ENCODE measurements around the gene COX6B2. TPM values are rescaled to one million over a fixed set of nuclear protein-coding genes. Genes with fewer than 3 reads are reported as not detected.

Gene COX6B2
- not detected in 2 replicates for total RNA-seq (ENCODE audit: low replicate concordance)

GRCh38 chr19:55354698-55355212, at the start of gene COX6B2:
TSS of gene COX6B2 (minus strand) at chr19:55354719. CDS start at chr19:55354521, 198 bp downstream.

DNA sequence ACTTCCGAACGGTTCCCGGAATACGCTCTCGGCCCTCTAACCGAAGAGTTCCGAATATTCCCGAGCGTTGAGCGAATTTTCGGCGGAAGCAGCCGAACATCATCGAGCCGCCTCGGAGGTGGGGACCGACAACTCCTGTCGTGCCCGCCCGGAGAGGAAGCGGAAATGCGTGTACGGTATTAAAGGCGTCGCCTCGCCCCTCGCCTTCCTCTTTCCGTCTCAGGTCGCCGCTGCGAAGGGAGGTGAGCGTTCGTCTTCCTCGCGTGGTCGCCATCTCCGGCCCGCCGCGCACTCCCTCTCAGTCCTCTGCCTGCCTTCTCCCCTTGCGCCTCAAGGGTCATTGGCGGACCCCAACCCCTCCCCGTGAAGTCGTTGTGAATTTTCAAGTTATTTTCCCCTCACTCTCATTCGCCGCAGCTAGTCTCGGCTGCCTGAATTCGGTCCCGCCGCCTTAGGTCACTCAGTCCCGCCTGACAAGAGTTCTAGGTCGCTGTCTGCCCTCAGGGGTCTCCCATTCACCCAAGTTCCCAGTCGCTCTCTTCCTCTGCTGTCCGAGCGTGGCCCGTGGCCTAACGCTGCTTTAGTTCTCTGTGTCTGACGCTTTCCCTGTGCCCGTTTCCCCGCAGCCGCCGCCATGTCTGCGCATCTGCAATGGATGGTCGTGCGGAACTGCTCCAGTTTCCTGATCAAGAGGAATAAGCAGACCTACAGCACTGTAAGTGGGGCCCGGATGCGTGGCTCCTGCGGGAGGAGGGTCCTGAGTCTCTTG, 31.4 kb upstream of the COX6B2 start, which contains the start of gene RPL28:
Gene RPL28, plus strand, starts transcription at position 209 of the 769 bp plus-strand sequence. Its CDS starts 426 bp downstream, at position 635.

DNA sequence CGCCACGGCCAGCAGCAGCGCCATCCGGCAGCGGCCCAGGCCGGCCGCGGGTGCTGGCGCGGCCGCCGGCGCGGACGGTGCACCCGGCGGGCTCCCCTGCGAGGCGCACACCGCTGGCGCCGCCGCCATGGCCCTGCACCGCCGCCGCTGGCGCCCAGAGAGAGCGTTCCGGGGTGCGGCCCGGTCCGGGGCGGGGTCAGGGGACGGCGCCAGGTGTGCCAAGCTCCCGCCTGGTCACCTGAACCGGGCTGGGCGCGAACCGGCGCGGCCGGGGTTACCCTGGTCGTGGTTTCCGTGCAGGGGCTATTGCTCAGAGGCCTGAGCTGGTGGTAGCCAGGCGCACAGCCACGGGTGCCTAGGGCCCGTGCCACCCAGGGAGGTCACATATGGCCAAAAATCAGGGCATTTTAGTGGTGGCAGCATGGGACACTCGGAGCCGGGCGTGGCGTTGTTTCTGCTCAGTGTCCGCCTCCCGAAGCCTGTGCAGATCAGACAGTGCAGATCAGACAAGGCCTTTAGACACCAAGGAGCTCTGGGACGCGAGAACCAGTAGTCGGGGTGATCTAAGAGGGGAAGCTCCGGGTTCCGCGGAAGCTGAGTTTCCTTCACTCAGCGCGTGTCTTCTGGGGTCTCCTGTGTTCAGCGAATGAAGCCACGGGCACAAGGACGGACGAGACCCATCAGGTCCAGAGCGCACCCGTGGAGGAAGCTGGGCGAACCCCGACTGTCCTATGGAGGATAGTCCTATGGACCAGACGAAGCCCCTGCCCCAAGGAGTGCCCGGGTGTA, 29.8 kb upstream of the COX6B2 start, which contains the start of gene TMEM238:
Gene TMEM238, minus strand, starts transcription at position 162 of the 789 bp plus-strand sequence. Its CDS starts 33 bp downstream, at position 129.

GRCh38 chr19:55376241-55376933, 21.9 kb upstream of the COX6B2 start, which contains the start of gene TMEM190:
TSS of gene TMEM190 (plus strand) at chr19:55376826. CDS start at chr19:55376854, 28 bp downstream.

GRCh38 chr19:55370305-55370988, 15.9 kb upstream of the COX6B2 start, which contains the start of gene IL11:
TSS of gene IL11 (minus strand) at chr19:55370463. CDS start at chr19:55370310, 153 bp downstream.

GRCh38 chr19:55362990-55363716, 8.6 kb upstream of the COX6B2 start, which contains the start of gene GARIN5B:
TSS of gene GARIN5B (minus strand) at chr19:55363260. CDS start at chr19:55363066, 194 bp downstream.

DNA sequence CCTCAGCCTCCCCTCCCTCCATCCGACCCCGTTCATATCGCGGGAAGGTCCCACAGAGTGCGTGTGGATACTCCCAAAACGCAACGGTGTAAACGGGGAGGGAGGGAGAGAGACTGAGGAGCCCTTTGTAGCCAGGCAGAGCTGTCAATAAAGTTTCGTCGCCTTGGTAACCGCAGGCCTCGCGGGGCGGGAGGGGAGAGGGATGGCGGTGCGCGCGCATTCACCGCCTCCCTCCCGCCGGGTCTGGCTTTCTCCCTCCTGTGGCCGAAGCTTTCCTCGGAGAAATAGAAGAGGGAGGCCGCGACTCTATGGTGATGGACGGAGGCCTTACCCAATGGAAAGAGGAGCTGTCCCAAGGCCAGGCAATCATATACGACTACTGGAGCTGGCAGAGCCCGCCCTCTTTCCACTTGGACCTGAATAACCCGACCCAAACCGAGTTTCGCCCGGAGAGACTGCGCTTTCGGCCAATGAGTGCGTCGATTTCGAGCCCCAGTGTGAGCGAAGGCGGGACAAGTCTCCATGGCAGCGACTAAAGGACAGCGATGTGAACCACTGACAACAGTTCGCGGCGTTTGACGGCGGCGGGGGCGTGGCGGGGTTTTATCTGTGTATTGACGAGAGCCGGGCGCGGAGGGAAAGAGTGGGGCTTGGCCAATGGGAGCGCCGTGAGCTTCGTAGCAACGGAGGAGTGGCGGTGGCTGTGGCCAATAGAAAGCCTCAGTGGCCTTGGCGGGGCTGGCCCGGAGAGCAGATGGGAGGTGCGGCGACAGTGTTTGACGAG, 15.2 kb downstream of the COX6B2 start, which contains the start of gene KMT5C:
Gene KMT5C, plus strand, starts transcription at position 772 of the 784 bp plus-strand sequence. CDS start 2,061 bp downstream, outside the sequence.

DNA sequence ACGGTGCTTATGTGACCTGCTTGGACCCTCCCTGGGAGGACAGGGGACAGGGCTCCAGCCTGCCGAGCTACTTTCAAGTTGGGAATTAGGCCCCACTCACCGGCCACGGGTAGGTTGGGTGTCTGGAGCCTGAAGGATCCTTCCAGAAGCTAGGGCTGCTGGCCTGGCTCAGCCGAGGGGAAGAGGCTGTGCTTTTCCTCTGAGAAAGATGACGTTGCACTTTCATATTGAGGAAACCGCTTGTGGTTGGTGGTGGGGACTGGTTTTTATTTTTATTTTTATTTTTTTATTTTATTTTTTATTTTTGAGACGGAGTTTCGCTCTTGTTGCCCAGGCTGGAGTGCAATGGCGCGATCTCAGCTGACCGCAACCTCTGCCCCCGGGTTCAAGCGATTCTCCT, 29.3 kb downstream of the COX6B2 start, which contains the start of gene TMEM150B:
Gene TMEM150B, minus strand, starts transcription at position 170 of the 400 bp plus-strand sequence. CDS start 4,305 bp downstream, outside the sequence.

Other genes with a start within 250 kb of the COX6B2 start
- 17.8 and 30.4 TPM in 2 replicates for gene PPP1R12C, start 237.1 kb downstream of the COX6B2 start, total RNA-seq (ENCODE audit: low replicate concordance)
- 1.4 and 2.5 TPM in 2 replicates for gene TNNT1, start 205.5 kb downstream of the COX6B2 start, total RNA-seq (ENCODE audit: low replicate concordance)
- gene TNNI3, start 197.0 kb downstream of the COX6B2 start, total RNA-seq (ENCODE audit: low replicate concordance) = not detected in 2 replicates
- 0.23 and 0.30 TPM in 2 replicates for gene DNAAF3, start 188.1 kb downstream of the COX6B2 start, total RNA-seq (ENCODE audit: low replicate concordance)
- gene SYT5, start 174.4 kb downstream of the COX6B2 start, total RNA-seq (ENCODE audit: low replicate concordance) = under 0.01 TPM in 1 of 2 replicates, not detected in the other
- gene PTPRH, start 145.2 kb downstream of the COX6B2 start, total RNA-seq (ENCODE audit: low replicate concordance) = 2.5 and 3.9 TPM in 2 replicates
- 0.98 and 1.2 TPM in 2 replicates for gene TMEM86B, start 126.0 kb downstream of the COX6B2 start, total RNA-seq (ENCODE audit: low replicate concordance)
- 18.2 and 30.9 TPM in 2 replicates for gene PPP6R1, start 95.7 kb downstream of the COX6B2 start, total RNA-seq (ENCODE audit: low replicate concordance)
- 18.0 and 25.8 TPM in 2 replicates for gene HSPBP1, start 74.6 kb downstream of the COX6B2 start, total RNA-seq (ENCODE audit: low replicate concordance)
- 6.9 and 11.3 TPM in 2 replicates for gene BRSK1, start 70.7 kb downstream of the COX6B2 start, total RNA-seq (ENCODE audit: low replicate concordance)
- not detected in 2 replicates for gene TMEM150B, start 29.4 kb downstream of the COX6B2 start, total RNA-seq (ENCODE audit: low replicate concordance)
- gene KMT5C, start 14.8 kb downstream of the COX6B2 start, total RNA-seq (ENCODE audit: low replicate concordance) = 5.8 and 10.8 TPM in 2 replicates
- gene GARIN5B, start 8.5 kb upstream of the COX6B2 start, total RNA-seq (ENCODE audit: low replicate concordance) = not detected in 2 replicates
- gene IL11, start 15.7 kb upstream of the COX6B2 start, total RNA-seq (ENCODE audit: low replicate concordance) = 0.23 and 4.7 TPM in 2 replicates
- gene TMEM190, start 22.1 kb upstream of the COX6B2 start, total RNA-seq (ENCODE audit: low replicate concordance) = not detected in 2 replicates
- 0.30 TPM in 1 of 2 replicates, not detected in the other for gene TMEM238, start 29.6 kb upstream of the COX6B2 start, total RNA-seq (ENCODE audit: low replicate concordance)
- gene RPL28, start 31.2 kb upstream of the COX6B2 start, total RNA-seq (ENCODE audit: low replicate concordance) = 245 and 291 TPM in 2 replicates
- gene UBE2S, start 53.1 kb upstream of the COX6B2 start, total RNA-seq (ENCODE audit: low replicate concordance) = 7.3 and 94.4 TPM in 2 replicates
- not detected in 2 replicates for gene SHISA7, start 88.6 kb upstream of the COX6B2 start, total RNA-seq (ENCODE audit: low replicate concordance)
- gene ISOC2, start 106.9 kb upstream of the COX6B2 start, total RNA-seq (ENCODE audit: low replicate concordance) = 23.4 and 87.9 TPM in 2 replicates
- not detected in 2 replicates for gene C19orf85, start 110.0 kb upstream of the COX6B2 start, total RNA-seq (ENCODE audit: low replicate concordance)
- gene ZNF628, start 121.9 kb upstream of the COX6B2 start, total RNA-seq (ENCODE audit: low replicate concordance) = 0.35 and 0.60 TPM in 2 replicates
- gene NAT14, start 130.5 kb upstream of the COX6B2 start, total RNA-seq (ENCODE audit: low replicate concordance) = 6.7 and 15.1 TPM in 2 replicates
- 0.68 and 5.7 TPM in 2 replicates for gene SSC5D, start 133.7 kb upstream of the COX6B2 start, total RNA-seq (ENCODE audit: low replicate concordance)
- not detected in 2 replicates for gene SBK2, start 182.4 kb upstream of the COX6B2 start, total RNA-seq (ENCODE audit: low replicate concordance)
- not detected in 2 replicates for gene SBK3, start 190.8 kb upstream of the COX6B2 start, total RNA-seq (ENCODE audit: low replicate concordance)
- 0.94 and 3.3 TPM in 2 replicates for gene ZNF579, start 226.1 kb upstream of the COX6B2 start, total RNA-seq (ENCODE audit: low replicate concordance)
- 1.3 and 1.6 TPM in 2 replicates for gene FIZ1, start 244.8 kb upstream of the COX6B2 start, total RNA-seq (ENCODE audit: low replicate concordance)
- 7.3 and 7.5 TPM in 2 replicates for gene ZNF524, start 245.6 kb upstream of the COX6B2 start, total RNA-seq (ENCODE audit: low replicate concordance)

All from smooth muscle cell of the coronary artery (primary cell).